HCT116 (cell line): ENCODE results near the gene STIM1. TPM values are rescaled to one million over a fixed set of nuclear protein-coding genes. Genes with fewer than 3 reads are reported as not detected.

Experiments
- ATAC-seq: fragments of 200-7000 bp; cut with Tn5 transposase; 2 replicates; pipeline ENCODE4 v1.9.1; 2020; ENCODE audit warnings: mild to moderate bottlenecking, moderate library complexity
- BruUV-seq: library from RNA; stranded (reverse); fragments of 400-500 nt; replicated peaks from 2 replicates; lab custom pipeline; 2021; lab: Mats Ljungman, UMichigan
- CTCF ChIA-PET: fragments of 300-600 bp; sonication (Branson Sonifier 250); formaldehyde crosslinking; loops from one replicate; lab custom pipeline; 2021; ENCODE audit warnings: antibody characterized with exemption; lab: Charles Lee
- POLR2A ChIA-PET: fragments of 300-600, 350-600 bp; sonication (Branson Sonifier 250); formaldehyde crosslinking; loops from one replicate; lab custom pipeline; 2021; ENCODE audit warnings: antibody characterized with exemption; lab: Charles Lee
- RAD21 ChIA-PET, 2 experiments: fragments of 300-600 bp; sonication (Branson Sonifier 250); formaldehyde crosslinking; loops; one replicate each; lab custom pipeline; 2023; ENCODE audit warnings: low total read pairs in 2 of 2; ENCODE audit not compliant: uncharacterized antibody in 2 of 2, unreplicated experiment in 2 of 2, low non-redundant PET in 1 of 2; lab: Charles Lee
- DNase-seq: peaks from one replicate; pipeline ENCODE4 v3.0.0-alpha.2; 2010; ENCODE audit warnings: low read depth, low spot score
- H2AFZ ChIP-seq: fragments of 200-600 bp; shearing (Covaris generic), sonication (generic); 2 replicates; pipeline ENCODE4 v1.6.1; 2017; ENCODE audit warnings: low read depth, mixed run types, mixed read lengths, antibody characterized with exemption, low read length; ENCODE audit not compliant: poor library complexity, severe bottlenecking
- H3K27ac ChIP-seq: 2 replicates; pipeline ENCODE4 v1.5.1; 2012; ENCODE audit warnings: low read depth, low read length
- H3K27me3 ChIP-seq: fragments of 200-600 bp; sonication (generic); 2 replicates; pipeline ENCODE4 v1.6.1; 2016; ENCODE audit warnings: mixed run types, low read length, mixed read lengths; ENCODE audit not compliant: insufficient read depth
- H3K36me3 ChIP-seq, 2 experiments: fragments of 200-500 bp in 1 of 2; fragments of 200-600 bp in 1 of 2; sonication (Bioruptor generic) in 1 of 2; sonication (generic) in 1 of 2; 2 replicates each; pipeline versions ENCODE4 v1.5.1 to v1.6.1; 2014 to 2016; ENCODE audit warnings: low read length in 2 of 2, inconsistent platforms in 1 of 2, mixed read lengths in 1 of 2, mixed run types in 1 of 2; ENCODE audit not compliant: insufficient read depth in 2 of 2, control insufficient read depth in 1 of 2
- H3K4me1 ChIP-seq, 2 experiments: fragments of 200-600 bp in 1 of 2; sonication (generic) in 1 of 2; 2 replicates each; pipeline versions ENCODE4 v1.5.1 to v1.6.1; 2012 to 2017; ENCODE audit warnings: low read length in 2 of 2, inconsistent platforms in 1 of 2, mild to moderate bottlenecking in 1 of 2, mixed read lengths in 1 of 2, mixed run types in 1 of 2, moderate library complexity in 1 of 2; ENCODE audit not compliant: insufficient read depth in 2 of 2, control insufficient read depth in 1 of 2
- H3K4me2 ChIP-seq: fragments of 200-600 bp; sonication (generic); 2 replicates; pipeline ENCODE4 v1.6.1; 2017; ENCODE audit warnings: mixed run types, low read length, mixed read lengths
- H3K4me3 ChIP-seq, 2 experiments: fragments of 200-600 bp in 1 of 2; sonication (generic) in 1 of 2; replicated peaks in 1 of 2; 2 replicates each; pipeline ENCODE4 v1.5.1; 2011 to 2016; ENCODE audit warnings: low read length in 2 of 2, control low read depth in 1 of 2, low read depth in 1 of 2, mild to moderate bottlenecking in 1 of 2, mixed read lengths in 1 of 2, mixed run types in 1 of 2
- H3K79me2 ChIP-seq: fragments of 200-600 bp; sonication (generic); 2 replicates; pipeline ENCODE4 v1.6.1; 2017; ENCODE audit warnings: mild to moderate bottlenecking, mixed run types, low read length, moderate library complexity, mixed read lengths; ENCODE audit not compliant: insufficient read depth
- H3K9ac ChIP-seq: fragments of 200-600 bp; sonication (generic); 2 replicates; pipeline ENCODE4 v1.6.1; 2016; ENCODE audit warnings: low read length, mixed read lengths
- H3K9me2 ChIP-seq: fragments of 200-600 bp; sonication (generic), shearing (Covaris generic); 2 replicates; pipeline ENCODE4 v1.6.1; 2017; ENCODE audit warnings: mixed run types, mild to moderate bottlenecking, moderate library complexity; ENCODE audit not compliant: insufficient read depth
- H3K9me3 ChIP-seq, 2 experiments: fragments of 200-500 bp in 1 of 2; fragments of 200-600 bp in 1 of 2; sonication (Bioruptor generic) in 1 of 2; sonication (generic) in 1 of 2; 2 replicates each; pipeline ENCODE4 v1.6.1; 2014 to 2017; ENCODE audit warnings: low read length in 2 of 2, mixed read lengths in 2 of 2, inconsistent platforms in 1 of 2, low read depth in 1 of 2, mild to moderate bottlenecking in 1 of 2, mixed run types in 1 of 2, moderate library complexity in 1 of 2; ENCODE audit not compliant: control insufficient read depth in 1 of 2, insufficient read depth in 1 of 2
- H4K20me1 ChIP-seq: fragments of 200-600 bp; sonication (generic), shearing (Covaris generic); 2 replicates; pipeline ENCODE4 v1.6.1; 2017; ENCODE audit warnings: mixed run types, mild to moderate bottlenecking, moderate library complexity; ENCODE audit not compliant: insufficient read depth
- ATF3 ChIP-seq: IDR thresholded peaks from 2 replicates; pipeline ENCODE4 v1.6.1; 2012
- EZH2 ChIP-seq: fragments of 200-600 bp; sonication (generic); IDR thresholded peaks from 2 replicates; pipeline ENCODE4 v1.6.1; 2017; ENCODE audit warnings: antibody characterized with exemption, mixed run types
- EZH2phosphoT487 ChIP-seq: fragments of 200-600 bp; IDR thresholded peaks from 2 replicates; pipeline ENCODE4 v1.6.1; 2018; ENCODE audit warnings: antibody characterized with exemption, borderline replicate concordance
- FOSL1 ChIP-seq: IDR thresholded peaks from 2 replicates; pipeline ENCODE4 v1.6.1; 2012; ENCODE audit warnings: low read depth
- JUND ChIP-seq: IDR thresholded peaks from 2 replicates; pipeline ENCODE4 v1.6.1; 2012
- POLR2A ChIP-seq: IDR thresholded peaks from 2 replicates; pipeline ENCODE4 v1.7.0; 2011; ENCODE audit warnings: borderline replicate concordance; ENCODE audit not compliant: insufficient read depth, insufficient read length; ENCODE audit errors: extremely low read depth
- POLR2AphosphoS5 ChIP-seq: IDR thresholded peaks from 2 replicates; pipeline ENCODE4 v1.6.1; 2011; ENCODE audit warnings: mild to moderate bottlenecking, low read depth, low read length, moderate library complexity
- REST ChIP-seq: IDR thresholded peaks from 2 replicates; pipeline ENCODE4 v1.6.1; 2012; ENCODE audit warnings: low read depth
- SIN3A ChIP-seq: IDR thresholded peaks from 2 replicates; pipeline ENCODE4 v1.6.1; 2012; ENCODE audit warnings: low read depth
- SP1 ChIP-seq: IDR thresholded peaks from 2 replicates; pipeline ENCODE4 v1.6.1; 2012; ENCODE audit warnings: low read depth
- YY1 ChIP-seq: IDR thresholded peaks from 2 replicates; pipeline ENCODE4 v1.6.1; 2011; ENCODE audit warnings: low read length, low read depth, moderate library complexity, mild to moderate bottlenecking; ENCODE audit not compliant: insufficient replicate concordance; ENCODE audit errors: extremely low read depth
- ZFX ChIP-seq: fragments of 450-650 bp; IDR thresholded peaks from 2 replicates; pipeline ENCODE4 v1.6.1; 2017
- intact Hi-C: fragments of 100-400 bp; cut with micrococcal nuclease; formaldehyde crosslinking; loops from 2 replicates; pipeline ENCODE4 v1.10.0; 2022
- total RNA-seq: library from RNA; stranded (reverse); gene quantifications from one replicate; pipeline ENCODE4 v1.2.1, GENCODE V29; 2021; ENCODE audit not compliant: unreplicated experiment

The STIM1 gene
- total RNA-seq, 1 experiment from 2014 or later: 22.3 TPM

GRCh38 chr11:3877364-3878257 lies 22.1 kb downstream of the STIM1 start:
- no peak for ATAC-seq
- Histone ChIP-seq H3K9me3 (no peaks in the 10 kb centered on the region), H4K20me1 (no peaks in the 10 kb centered on the region), H3K9me2 (no peaks in the 10 kb centered on the region), H3K4me3 (no peak overlapping the region), H2AFZ (no peak overlapping the region), H3K4me2 (no peak overlapping the region), H3K9ac (no peak overlapping the region), H3K36me3 (no peaks in the 10 kb centered on the region), H3K27ac (no peak overlapping the region), H3K27me3 (no peaks in the 10 kb centered on the region), H3K79me2 (no peaks in the 10 kb centered on the region), H3K4me1 (peaks cover 14 to 23% of the 10 kb centered on the region in 2 experiments)
- RAD21 ChIA-PET: no interaction called here
- intact Hi-C loops: no loop called here
- CTCF ChIA-PET: interaction anchor here (0.9 to 1.1 kb wide), 2 partner anchors 23 to 28 kb away, joined by 4 to 5 read pairs; no protein-coding TSS in a partner anchor
- no peak for TF ChIP-seq YY1
- no peak for TF ChIP-seq POLR2A
- no peak for TF ChIP-seq EZH2phosphoT487
- no peak for TF ChIP-seq POLR2AphosphoS5
- no peak for TF ChIP-seq EZH2
- no peak for TF ChIP-seq ATF3
- no peak for TF ChIP-seq SP1
- no peak for TF ChIP-seq FOSL1
- TF ChIP-seq REST: no peak
- no peak for TF ChIP-seq SIN3A
- no peak for TF ChIP-seq ZFX
- no peak for TF ChIP-seq JUND
- no TSS peak for BruUV-seq
- DNase-seq: no peak
- POLR2A ChIA-PET: no interaction called here
